ENCODE measurements around the gene HAAO. TPM values are rescaled to one million over a fixed set of nuclear protein-coding genes. Genes with fewer than 3 reads are reported as not detected.

HAAO gene
- total and polyA plus RNA-seq, 2 donors from 2014 or later = 16.2 to 57.2 TPM

DNA sequence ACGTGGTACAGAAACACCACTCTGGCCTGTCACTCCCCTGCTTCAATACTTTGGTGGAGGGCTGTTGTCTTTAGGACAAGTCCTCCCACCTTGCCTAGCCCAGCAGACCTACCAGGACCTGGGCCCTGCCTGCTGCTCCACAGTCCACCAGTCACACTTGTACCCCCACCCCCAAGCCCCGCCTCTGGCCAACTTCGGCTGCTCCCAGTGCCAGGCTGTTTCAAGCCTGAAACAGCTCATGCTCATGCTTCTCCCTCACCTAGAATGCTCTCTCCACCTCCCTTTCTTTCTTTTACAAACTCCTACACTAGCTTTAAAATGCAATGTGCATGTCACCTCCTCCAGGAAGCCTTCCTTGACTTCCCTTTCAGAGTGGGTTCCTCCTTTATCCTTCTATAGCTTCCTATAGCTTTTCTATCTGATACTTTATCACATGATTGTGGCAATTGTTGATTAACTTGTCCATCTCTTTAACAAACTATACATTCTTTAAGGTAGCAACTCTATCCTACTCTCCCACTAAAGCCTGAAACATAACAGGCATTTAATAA is 23.6 kb downstream of the HAAO start:
- H3K4me3 ChIP-seq (ENCODE audit: low read length in 3 of 3) = no peak overlapping the region
- TF ChIP-seq, protein P1, sequence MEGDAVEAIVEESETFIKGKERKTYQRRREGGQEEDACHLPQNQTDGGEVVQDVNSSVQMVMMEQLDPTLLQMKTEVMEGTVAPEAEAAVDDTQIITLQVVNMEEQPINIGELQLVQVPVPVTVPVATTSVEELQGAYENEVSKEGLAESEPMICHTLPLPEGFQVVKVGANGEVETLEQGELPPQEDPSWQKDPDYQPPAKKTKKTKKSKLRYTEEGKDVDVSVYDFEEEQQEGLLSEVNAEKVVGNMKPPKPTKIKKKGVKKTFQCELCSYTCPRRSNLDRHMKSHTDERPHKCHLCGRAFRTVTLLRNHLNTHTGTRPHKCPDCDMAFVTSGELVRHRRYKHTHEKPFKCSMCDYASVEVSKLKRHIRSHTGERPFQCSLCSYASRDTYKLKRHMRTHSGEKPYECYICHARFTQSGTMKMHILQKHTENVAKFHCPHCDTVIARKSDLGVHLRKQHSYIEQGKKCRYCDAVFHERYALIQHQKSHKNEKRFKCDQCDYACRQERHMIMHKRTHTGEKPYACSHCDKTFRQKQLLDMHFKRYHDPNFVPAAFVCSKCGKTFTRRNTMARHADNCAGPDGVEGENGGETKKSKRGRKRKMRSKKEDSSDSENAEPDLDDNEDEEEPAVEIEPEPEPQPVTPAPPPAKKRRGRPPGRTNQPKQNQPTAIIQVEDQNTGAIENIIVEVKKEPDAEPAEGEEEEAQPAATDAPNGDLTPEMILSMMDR (IDR thresholded peaks at IDR 0.05; ENCODE audit: borderline replicate concordance, extremely low read depth, insufficient read depth) = no peak
- FAIRE-seq (no peak), DNase-seq (no peak)
- H3K36me3 ChIP-seq (ENCODE audit: control insufficient read depth in 2 of 3, insufficient read depth in 3 of 3, low read length in 3 of 3) = no peaks in the 10 kb centered on the region
- intact Hi-C loops (cut with DNase I) = no loop called here
- no peak overlapping the region for H3K9ac ChIP-seq (ENCODE audit: low read length in 3 of 3)
- no peaks in the 10 kb centered on the region for H3K4me1 ChIP-seq (ENCODE audit: control insufficient read depth in 2 of 3, insufficient read depth in 2 of 3, low read depth in 1 of 3, low read length in 3 of 3)
- H3K27ac ChIP-seq (ENCODE audit: low read depth in 2 of 2, low read length in 2 of 2) = no peak overlapping the region
- no peaks in the 10 kb centered on the region for H3K27me3 ChIP-seq (ENCODE audit: control insufficient read depth, insufficient read depth, low read length)
- no peaks in the 10 kb centered on the region for H3K9me3 ChIP-seq (ENCODE audit: control insufficient read depth in 2 of 3, insufficient read depth in 1 of 3, low read length in 3 of 3)

DNA sequence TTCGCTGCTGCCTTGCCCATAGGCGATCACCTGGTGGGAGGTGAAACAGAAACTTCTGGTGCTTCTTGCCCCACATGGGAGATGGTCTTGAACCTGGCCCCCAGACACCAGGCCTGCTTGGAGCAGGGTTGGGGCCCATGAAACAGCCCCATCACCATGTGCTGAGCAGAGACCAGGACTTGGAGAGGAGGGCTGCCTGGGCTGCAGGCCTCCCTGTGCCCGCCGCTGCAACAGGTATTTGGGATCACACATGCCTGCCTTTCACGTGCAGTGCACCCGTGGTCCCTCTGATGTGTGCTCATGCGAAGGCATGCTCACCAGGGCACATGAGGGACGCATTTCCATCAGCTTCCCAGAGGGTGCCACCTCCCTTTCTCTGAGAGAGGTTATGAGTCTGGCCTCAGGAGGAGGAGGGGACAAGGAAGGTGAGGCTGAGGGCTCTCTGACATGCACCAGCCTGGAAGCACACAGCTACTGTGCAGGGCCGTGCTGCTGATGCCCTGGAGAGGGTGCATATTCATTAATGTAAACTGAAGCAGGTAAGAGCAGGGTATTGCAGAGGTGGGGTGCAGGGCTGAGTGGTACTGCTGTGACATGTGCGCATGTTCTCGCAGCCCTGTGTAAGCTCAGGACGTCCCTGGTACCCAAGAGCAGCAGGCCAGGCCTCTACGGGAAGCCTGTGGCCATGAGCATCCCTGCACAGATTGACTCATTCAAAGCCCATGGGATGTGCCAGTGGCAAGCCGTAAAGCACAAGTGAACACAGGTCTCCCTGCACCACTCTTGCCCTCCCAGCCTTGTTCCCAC is 24.3 kb downstream of the HAAO start:
- FAIRE-seq (no peak), DNase-seq (no peak)
- Histone ChIP-seq H3K4me3 (ENCODE audit: low read length in 3 of 3) (no peak overlapping the region), H3K27ac (ENCODE audit: low read depth in 2 of 2, low read length in 2 of 2) (no peak overlapping the region), H3K27me3 (ENCODE audit: control insufficient read depth, insufficient read depth, low read length) (no peaks in the 10 kb centered on the region), H3K36me3 (ENCODE audit: control insufficient read depth in 2 of 3, insufficient read depth in 3 of 3, low read length in 3 of 3) (no peaks in the 10 kb centered on the region), H3K9ac (ENCODE audit: low read length in 3 of 3) (no peak overlapping the region), H3K4me1 (ENCODE audit: control insufficient read depth in 2 of 3, insufficient read depth in 2 of 3, low read depth in 1 of 3, low read length in 3 of 3) (no peaks in the 10 kb centered on the region), H3K9me3 (ENCODE audit: control insufficient read depth in 2 of 3, insufficient read depth in 1 of 3, low read length in 3 of 3) (no peaks in the 10 kb centered on the region)
- TF ChIP-seq, protein P1 (IDR thresholded peaks at IDR 0.05; ENCODE audit: borderline replicate concordance, extremely low read depth, insufficient read depth) = no peak
- intact Hi-C loops (cut with DNase I) = no loop called here

DNA sequence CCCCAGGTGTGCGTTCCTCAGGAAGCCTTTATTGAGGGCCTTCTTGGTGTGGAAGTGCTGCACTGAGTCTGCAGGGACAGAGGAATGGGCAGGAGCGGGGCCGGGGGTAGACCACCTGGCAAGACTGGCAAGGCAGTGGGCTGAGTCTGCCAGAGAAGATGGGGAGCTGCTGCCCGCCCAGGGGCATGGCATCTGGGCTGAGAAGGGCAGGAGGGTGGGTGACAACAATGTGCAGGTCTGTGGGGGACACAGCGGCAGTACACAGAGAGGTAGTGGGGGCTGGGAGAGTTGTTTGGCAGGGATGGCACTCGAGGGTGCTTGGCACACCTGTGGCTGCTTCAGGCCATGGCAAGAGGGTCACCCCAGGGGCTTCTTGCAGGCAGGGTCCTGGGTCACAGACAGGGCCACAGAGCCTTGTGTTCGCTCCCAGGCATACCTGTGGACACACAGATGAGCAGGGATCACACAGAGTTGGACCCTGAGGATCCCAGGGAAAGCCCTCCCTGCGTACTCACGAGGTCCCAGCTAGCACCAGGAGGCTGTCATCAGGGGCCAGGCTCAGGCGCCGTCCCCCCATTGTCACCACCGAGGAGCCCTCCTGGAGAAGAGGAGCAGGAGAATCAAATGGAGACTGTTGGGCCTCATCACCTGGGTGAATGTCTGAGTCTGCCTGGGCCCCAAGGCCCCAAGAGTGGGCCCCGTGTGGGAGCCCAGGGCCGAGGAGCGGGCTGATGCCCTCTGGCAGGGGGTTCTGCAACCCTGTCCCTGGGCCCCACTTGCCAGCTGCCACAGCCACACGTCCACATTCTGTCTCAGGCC is 25.1 kb downstream of the HAAO start:
- H3K27ac ChIP-seq (ENCODE audit: low read depth in 2 of 2, low read length in 2 of 2) = no peak overlapping the region
- intact Hi-C loops (cut with DNase I) = no loop called here
- no peaks in the 10 kb centered on the region for H3K27me3 ChIP-seq (ENCODE audit: control insufficient read depth, insufficient read depth, low read length)
- no peak overlapping the region for H3K9ac ChIP-seq (ENCODE audit: low read length in 3 of 3)
- no peak overlapping the region for H3K4me3 ChIP-seq (ENCODE audit: low read length in 3 of 3)
- H3K36me3 ChIP-seq (ENCODE audit: control insufficient read depth in 2 of 3, insufficient read depth in 3 of 3, low read length in 3 of 3) = no peaks in the 10 kb centered on the region
- no peaks in the 10 kb centered on the region for H3K9me3 ChIP-seq (ENCODE audit: control insufficient read depth in 2 of 3, insufficient read depth in 1 of 3, low read length in 3 of 3)
- no peak for FAIRE-seq
- H3K4me1 ChIP-seq (ENCODE audit: control insufficient read depth in 2 of 3, insufficient read depth in 2 of 3, low read depth in 1 of 3, low read length in 3 of 3) = no peaks in the 10 kb centered on the region
- no peak for DNase-seq
- TF ChIP-seq, protein P1 (IDR thresholded peaks at IDR 0.05; ENCODE audit: borderline replicate concordance, extremely low read depth, insufficient read depth) = no peak
